PC-3 (cell line): ENCODE results near the gene TWIST2.

Experiments
- EZH2phosphoT487 ChIP-seq: fragments of 300-600 bp; sonication (generic); IDR thresholded peaks from 2 replicates; pipeline ENCODE4 v1.6.1; 2018; ENCODE audit warnings: mild to moderate bottlenecking, antibody characterized with exemption, low read length, borderline replicate concordance
- TF ChIP-seq, protein P1 (sequence below): fragments of 300-600 bp; sonication (generic); conservative IDR thresholded peaks from 2 replicates; pipeline ENCODE4 v1.5.1; 2017; ENCODE audit warnings: antibody characterized with exemption, low read depth, mild to moderate bottlenecking, low read length

DNA sequence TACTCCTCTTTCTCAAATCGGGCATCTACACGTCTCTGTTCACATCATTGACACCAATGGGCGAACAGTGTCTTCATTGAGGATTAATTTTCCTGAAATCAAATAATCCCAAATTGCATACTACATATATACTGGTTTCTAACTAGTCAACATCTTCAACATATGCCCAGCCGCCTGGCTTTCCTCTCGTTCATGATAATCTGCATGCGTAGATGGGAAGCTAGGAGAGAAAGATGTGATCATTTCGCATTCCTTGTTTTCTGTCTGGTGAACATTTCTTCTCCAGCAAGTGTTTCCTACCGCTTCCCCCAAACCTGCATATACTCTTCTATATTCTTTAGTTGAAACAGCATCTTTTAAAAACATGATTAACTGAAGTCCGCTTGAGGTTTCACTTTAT lies 7.4 kb downstream of the TWIST2 start:
- no peak for TF ChIP-seq EZH2phosphoT487
- TF ChIP-seq, protein P1, sequence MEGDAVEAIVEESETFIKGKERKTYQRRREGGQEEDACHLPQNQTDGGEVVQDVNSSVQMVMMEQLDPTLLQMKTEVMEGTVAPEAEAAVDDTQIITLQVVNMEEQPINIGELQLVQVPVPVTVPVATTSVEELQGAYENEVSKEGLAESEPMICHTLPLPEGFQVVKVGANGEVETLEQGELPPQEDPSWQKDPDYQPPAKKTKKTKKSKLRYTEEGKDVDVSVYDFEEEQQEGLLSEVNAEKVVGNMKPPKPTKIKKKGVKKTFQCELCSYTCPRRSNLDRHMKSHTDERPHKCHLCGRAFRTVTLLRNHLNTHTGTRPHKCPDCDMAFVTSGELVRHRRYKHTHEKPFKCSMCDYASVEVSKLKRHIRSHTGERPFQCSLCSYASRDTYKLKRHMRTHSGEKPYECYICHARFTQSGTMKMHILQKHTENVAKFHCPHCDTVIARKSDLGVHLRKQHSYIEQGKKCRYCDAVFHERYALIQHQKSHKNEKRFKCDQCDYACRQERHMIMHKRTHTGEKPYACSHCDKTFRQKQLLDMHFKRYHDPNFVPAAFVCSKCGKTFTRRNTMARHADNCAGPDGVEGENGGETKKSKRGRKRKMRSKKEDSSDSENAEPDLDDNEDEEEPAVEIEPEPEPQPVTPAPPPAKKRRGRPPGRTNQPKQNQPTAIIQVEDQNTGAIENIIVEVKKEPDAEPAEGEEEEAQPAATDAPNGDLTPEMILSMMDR = no peak
